Measurements from ENCODE around the gene TLE6.
A peak's percentile ranks its signal among the peaks of the same experiment; 100 is the strongest.
"Not testable (repeated sequence)": the region's sequence is repeated elsewhere in the genome, so short reads cannot be mapped to it uniquely, and the experiment has no call there.

Gene TLE6

DNA sequence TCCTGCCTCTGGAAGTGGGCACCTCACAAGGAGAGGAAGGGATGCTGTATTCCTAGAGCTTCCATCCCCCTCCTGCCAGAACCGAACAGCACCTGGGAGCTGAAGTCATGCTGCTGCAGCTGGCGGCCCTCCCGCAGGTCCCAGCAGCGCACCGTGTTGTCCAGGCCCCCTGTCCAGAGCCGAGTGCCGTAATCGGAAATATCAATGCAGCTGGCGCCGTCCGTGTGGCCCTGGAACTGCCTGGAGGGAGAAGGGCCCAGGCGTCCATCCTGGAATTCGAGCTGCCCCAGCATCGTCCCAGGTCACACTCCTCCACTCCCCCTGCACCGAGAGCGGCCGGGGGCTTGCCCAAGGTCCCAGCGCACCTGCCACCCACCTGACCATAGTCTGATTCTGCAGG, 28.0 kb downstream of the TLE6 start:
- DNase-seq = no peak

DNA sequence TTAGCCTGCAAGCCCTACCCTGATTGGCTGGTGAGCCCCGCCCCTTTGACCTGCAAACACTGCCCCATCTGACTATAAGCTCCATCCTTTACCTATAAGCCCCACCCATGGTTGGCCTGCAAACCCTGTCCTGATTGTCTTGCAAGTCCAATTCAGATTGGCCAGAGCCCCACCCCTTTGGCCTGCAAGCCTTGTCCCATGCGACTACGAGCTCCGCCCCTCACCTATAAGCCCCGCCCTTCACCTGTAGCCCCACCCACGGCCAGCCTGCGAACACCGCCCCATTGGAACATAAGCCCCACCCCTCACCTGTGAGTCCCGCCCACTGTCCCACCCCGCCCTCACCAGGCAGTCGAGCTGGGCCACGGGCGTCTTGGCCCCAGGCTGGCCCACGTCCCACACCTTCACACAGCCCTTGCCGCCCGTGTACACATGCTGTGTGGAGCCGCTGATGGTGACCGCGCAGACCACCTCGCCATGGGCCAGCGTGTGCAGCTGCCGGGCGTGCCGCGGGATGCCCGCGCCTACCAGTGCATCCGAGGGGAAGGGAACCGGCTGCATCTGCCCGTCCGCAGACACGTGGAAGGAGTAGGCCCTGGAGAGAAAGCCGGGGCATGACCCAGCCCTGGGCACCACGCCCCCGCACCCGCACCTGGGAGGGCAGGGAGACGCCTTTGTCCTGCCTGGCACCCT, 28.9 kb downstream of the TLE6 start:
- peak; percentile 15 to 29 for DNase-seq

DNA sequence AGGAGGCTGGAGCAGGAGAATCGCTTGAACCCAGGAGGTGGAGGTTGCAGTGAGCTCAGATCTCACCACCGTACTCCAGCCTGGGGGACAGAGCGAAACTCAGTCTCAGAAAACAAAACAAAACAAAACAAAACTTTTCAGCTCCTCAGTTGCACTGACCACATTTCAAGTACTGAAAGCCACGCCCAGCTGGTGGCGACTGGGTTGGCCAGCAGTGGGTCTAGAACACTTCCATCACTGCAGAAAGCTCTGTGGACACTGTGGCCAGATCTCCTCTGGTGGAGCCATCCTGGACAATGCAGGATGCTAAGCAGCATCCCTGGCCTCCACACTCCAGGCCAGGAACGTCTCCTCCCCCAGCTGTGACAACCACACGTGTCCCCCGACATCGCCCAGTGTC, 30.6 kb downstream of the TLE6 start:
- DNase-seq = no peak

GRCh38 chr19:3008994-3009393, 31.6 kb downstream of the TLE6 start:
- DNase-seq = no peak

GRCh38 chr19:3010871-3011270, 33.5 kb downstream of the TLE6 start:
- no peak for DNase-seq

GRCh38 chr19:3012059-3012458, 34.7 kb downstream of the TLE6 start:
- not testable (repeated sequence) for DNase-seq

- DNase-seq = no peak
These were observed 35.4 kb downstream of the TLE6 start for GRCh38 chr19:3012621-3013262.

- DNase-seq = no peak
These were observed 35.9 kb downstream of the TLE6 start for GRCh38 chr19:3013263-3013725.

DNA sequence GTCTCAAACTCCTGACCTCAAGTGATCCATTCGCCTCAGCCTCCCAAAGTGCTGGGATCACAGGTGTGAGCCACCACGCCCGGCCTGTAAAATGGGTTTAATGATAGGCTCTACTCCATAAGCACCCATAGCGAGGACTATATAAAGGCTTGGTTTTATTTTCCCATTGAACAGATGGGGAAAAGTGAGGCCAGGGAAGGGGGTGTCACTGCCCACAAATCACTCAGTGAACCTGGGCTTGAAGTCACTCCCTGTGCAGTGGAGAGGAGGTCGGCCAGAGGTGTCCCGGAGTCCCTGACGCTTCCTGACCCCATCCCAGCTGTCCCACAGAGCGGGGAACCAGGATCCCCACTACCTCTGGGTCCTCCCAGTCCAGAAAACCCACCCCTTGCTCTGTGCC, 36.8 kb downstream of the TLE6 start:
- no peak for DNase-seq

GRCh38 chr19:3015126-3016057, 38.0 kb downstream of the TLE6 start:
- DNase-seq = no peak

DNA sequence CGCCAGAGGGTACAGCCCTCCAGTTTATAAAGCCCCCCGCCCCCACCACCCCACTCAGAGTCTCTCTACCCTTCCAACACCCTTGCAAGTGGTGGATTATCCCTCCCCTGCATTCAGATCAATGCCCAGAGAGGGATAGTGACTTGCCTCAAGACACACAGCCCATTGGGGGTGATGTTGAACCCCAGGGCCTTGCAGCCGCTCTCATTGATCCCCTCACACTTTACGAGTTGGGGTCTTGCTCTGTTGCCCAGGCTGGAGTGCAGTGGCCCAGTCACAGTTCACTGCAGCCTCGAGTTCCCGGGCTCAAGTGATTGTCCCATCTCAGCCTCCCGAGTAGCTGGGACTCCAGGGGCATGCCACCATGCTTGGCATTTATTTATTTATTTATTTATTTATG, 40.6 kb downstream of the TLE6 start:
- DNase-seq = no peak

DNA sequence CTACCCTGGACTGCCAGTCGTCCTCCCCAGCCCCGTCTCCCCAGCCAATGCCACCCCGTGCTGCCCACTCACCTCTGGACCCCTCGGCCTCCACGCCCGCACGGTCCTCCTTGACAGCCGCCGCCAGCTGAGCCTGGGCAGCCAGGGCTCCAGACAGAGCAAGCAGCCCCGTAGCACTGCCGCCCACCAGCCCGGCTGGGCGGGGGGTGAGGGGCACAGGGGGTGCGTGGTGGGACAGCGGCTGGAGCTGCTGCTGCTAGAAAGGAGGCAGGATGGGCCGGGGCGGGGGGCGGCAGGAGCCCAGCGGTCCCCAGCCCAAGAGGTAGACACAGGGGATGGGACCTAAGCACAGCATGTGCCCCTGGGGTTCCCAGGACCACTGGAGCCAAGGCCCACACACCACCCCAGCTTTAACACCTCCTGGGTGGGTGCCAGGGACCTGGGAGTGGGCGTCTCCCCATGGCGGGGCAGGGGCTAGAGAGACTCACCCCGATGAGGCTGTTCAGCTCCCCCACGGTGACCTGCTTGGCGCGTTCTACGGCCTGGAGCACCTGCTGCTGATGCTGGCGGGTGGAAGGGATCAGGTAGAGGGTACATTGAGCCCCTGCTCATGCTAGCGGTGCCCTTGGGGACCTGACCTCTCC, 42.0 kb downstream of the TLE6 start:
- DNase-seq = no peak

DNA sequence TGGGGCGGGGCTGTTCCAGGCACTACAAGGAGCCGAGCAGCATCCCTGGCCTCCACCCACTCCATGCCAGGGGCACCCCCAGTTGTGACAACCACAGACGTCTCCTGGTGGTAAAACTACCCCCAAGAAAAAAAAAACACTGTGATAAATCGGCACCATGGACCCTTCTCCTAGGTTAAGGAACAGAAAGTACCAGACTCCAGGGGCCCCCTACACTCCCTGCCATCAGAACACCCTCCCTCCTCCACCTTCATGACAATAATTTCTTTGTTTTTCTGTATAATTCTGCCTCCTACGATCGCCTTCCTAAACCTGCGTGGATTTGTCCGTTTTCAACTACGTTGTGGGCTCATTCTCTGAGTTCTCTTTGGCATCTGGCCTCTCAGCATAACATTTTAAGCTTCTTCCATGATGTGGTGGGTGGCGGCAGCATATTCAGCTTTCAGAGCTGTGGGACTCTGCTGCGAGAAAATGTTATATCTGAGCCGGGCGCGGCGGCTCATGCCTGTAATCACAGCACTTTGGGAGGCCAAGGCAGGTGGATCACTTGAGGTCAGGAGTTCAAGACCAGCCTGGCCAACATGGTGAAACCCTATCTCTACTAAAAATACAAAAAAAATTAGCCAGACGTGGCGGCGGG, 43.1 kb downstream of the TLE6 start:
- DNase-seq = no peak

DNA sequence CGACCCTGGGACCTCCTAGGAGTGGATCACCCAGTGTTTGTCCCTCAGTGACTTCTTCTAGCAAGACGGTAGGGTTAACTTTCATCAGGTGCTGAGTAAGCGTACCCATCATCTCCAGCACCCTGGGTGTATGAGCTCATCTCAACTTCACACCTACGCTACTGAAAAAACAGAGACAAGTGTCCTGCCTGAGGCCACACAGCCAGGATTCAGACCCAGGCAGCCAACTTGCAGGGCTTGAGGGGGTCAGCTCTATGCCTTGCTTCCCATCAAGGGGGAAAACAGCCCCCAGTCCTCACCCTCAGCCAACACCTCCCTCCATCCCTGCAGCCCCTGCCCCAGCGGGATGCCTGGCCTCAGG, 47.1 kb downstream of the TLE6 start:
- no peak for DNase-seq

GRCh38 chr19:3024870-3025548, 47.6 kb downstream of the TLE6 start:
- no peak for DNase-seq

GRCh38 chr19:3025549-3025886, 48.2 kb downstream of the TLE6 start:
- no peak for DNase-seq

DNA sequence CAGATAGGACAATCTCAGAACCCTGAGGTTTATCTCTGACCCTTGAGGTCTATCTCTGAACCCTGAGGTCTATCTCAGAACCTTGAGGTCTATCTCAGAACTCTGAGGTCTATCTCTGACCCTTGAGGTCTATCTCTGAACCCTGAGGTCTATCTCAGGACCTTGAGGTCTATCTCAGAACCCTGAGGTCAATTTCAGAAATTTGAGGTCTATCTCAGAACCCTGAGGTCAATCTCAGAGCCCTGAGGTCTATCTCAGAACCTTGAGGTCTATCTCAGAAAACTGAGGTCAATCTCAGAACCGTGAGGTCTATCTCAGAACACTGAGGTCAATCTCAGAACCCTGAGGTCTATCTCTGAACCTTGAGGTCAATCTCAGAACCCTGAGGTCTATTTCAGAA, 49.4 kb downstream of the TLE6 start:
- DNase-seq = no peak

- no peak for DNase-seq
These were observed 49.9 kb downstream of the TLE6 start for GRCh38 chr19:3027292-3027691.

DNA sequence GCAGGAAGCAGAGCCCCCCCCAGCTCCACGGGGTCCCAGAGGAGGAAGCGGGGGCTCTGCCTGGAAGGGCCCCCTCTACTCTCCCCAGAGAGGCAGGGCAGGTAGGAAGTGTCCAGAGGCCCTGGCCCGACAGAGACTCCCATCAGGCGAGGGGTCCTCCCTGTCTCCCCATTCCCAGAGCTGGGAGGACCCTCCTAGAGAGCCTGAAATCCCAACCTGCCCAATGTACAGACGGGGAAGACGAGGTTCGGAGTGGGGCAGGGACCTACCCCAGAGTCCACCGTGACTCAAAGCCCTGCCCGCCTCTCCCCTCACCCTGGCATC, 50.6 kb downstream of the TLE6 start:
- DNase-seq = no peak

GRCh38 chr19:3028305-3029064, 51.1 kb downstream of the TLE6 start:
- DNase-seq = peak in 1 of 2 donors; percentile 37

DNA sequence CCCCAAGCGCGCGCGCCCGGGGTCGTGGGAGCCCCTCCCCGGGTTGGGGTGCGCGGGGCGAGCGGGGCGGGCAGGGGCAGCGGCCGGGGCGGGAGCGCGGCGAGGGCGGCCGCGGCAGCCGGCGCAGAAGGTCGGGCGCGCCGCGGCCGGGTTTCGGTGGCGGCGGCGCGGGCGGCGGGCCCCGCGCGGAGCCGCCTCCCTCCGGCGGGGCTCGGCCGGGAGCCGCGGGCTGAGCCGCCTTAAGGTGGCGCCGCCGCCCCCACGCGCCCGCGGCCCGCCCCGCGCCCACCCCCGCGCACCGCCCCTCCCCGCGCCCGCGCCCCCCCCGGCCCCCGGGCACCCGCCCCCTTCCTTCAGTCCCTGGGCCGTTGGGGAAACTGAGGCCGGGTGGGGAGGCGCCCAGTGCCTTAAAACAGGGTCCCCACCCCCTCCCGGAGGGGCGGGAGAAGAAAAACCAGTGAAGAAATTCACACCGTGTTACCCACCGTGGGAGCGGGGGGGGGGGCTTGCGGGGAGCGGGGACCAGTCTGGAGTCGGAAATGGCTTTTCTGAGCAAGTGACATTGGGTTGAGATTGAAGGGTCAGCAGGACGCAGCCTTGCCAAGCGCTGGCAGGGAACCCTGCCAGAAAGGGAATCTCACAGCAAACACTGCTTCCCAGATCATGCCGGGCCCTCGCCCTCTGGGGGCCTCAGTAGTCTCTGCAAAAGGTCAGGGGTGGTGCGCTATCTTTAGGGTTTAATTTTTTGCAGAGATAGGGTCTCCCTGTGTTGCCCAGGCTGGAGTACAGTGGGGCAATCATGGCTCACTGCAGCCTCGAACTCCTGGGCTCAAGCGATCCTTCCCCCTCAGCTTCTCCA, 51.9 kb downstream of the TLE6 start, which contains the start of gene TLE2:
Gene TLE2, minus strand, starts transcription at position 216 of the 859 bp plus-strand sequence. CDS start 376 bp downstream, outside the sequence.
- DNase-seq = no peak
